Vagina (tissue), 2 donors: ENCODE data around the gene DPYD.

ENCODE experiments used
- CTCF ChIP-seq, 3 experiments: fragments of 450-650 bp in 2 of 3; fragments of 200-600 bp in 1 of 3; sonication (generic) in 1 of 3; IDR thresholded peaks; one replicate each; pipeline ENCODE4 v1.5.1; 2017 to 2019; ENCODE audit warnings: antibody characterized with exemption in 3 of 3, mild to moderate bottlenecking in 2 of 3, moderate library complexity in 2 of 3
- POLR2A ChIP-seq, 2 donors: fragments of 450-650 bp; IDR thresholded peaks; one replicate each; pipeline ENCODE4 v1.6.1; 2017; ENCODE audit warnings: antibody characterized with exemption in 2 of 2, mild to moderate bottlenecking in 2 of 2, moderate library complexity in 2 of 2

GRCh38 chr1:97806996-97807520, 113.8 kb downstream of the DPYD start:
- TF ChIP-seq CTCF (IDR thresholded peaks at IDR 0.05) = no peak
- no peak for TF ChIP-seq POLR2A (IDR thresholded peaks at IDR 0.05)
